Measurements from ENCODE around the gene IFT57. TPM values are rescaled to one million over a fixed set of nuclear protein-coding genes. Genes with fewer than 3 reads are reported as not detected.

IFT57 gene
- total RNA-seq, 2 experiments from 2014 or later = 34.9 to 35.3 TPM

DNA sequence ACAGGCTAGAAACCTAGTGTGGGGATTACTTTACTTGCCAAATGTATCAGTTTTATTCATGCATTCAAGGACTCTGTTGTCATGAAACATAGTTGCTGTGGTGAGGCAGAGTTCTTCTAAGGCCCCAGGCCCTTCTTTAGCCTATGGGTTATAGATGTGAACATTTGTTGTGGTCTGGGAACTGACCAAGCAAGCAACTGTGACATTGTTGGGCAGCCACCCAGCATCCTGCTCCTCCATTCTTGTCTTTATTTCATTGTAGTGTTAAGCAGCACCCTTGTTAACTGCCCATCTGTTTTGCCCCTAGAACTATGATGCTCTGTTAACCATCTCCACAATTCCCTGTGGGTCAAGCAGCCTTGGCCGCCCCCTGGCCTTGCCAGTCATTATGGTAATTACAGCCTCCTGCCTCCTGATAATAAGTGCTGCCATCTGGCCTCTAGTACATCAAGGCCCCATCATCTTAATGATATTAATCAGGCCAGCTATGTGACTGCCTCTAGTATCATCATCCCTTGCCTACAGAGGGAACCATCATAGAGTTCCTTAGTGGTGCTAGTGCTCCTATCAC, 12.2 kb upstream of the IFT57 start:
- no peak overlapping the region for H3K4me3 Mint-ChIP-seq
- H3K36me3 Mint-ChIP-seq = no peaks in the 10 kb centered on the region
- no peak for DNase-seq
- no peak overlapping the region for H3K27ac Mint-ChIP-seq
- no peaks in the 10 kb centered on the region for H3K27me3 Mint-ChIP-seq
- no peaks in the 10 kb centered on the region for H3K4me1 Mint-ChIP-seq
- H3K9me3 Mint-ChIP-seq = no peaks in the 10 kb centered on the region

DNA sequence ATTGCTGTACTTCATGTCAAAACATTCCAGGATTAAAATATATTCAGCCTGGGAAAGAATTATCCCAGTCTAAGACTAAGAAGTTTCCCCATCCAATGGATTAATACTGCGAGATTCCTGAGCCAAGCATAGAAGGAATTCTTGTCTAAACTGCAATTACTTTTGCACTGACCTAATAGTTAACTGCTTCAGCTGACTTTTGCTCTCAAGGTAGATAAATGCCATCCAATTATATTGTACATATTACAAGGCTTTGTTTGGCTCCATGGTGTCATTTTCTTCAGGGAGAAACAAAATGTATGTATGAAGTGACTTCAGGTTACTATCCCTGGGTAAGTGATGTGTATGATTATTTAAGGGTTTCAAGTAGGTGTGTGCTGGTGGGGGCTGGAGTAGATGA, 6.1 kb upstream of the IFT57 start:
- Mint-ChIP-seq H3K27me3 (no peaks in the 10 kb centered on the region), H3K36me3 (no peaks in the 10 kb centered on the region), H3K9me3 (no peaks in the 10 kb centered on the region), H3K4me1 (peaks cover 19% of the 10 kb centered on the region), H3K27ac (no peak overlapping the region), H3K4me3 (no peak overlapping the region)
- no peak for DNase-seq

DNA sequence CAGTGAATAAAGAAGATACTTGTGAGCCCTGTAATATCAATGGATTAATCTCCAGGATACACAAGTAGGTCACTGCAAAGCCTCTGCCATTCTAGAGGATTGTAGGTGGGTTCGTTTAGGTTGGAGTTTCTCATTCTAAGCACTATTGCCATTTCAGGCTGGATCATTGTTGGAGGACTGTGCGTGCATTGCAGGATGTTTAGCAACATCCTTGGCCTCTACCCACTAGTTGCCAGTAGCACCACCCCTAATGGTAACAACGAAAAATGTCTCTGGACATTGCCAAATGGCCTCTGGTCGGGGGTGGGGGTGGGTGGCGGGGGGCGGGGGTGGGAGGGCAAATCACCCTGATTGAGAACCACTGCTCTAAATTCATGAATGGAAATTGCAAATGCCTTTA, 4.9 kb upstream of the IFT57 start:
- no peaks in the 10 kb centered on the region for H3K9me3 Mint-ChIP-seq
- H3K27me3 Mint-ChIP-seq = no peaks in the 10 kb centered on the region
- H3K27ac Mint-ChIP-seq = no peak overlapping the region
- H3K36me3 Mint-ChIP-seq = peaks cover 3% of the 10 kb centered on the region
- DNase-seq = no peak
- H3K4me1 Mint-ChIP-seq = peaks cover 22% of the 10 kb centered on the region
- no peak overlapping the region for H3K4me3 Mint-ChIP-seq

DNA sequence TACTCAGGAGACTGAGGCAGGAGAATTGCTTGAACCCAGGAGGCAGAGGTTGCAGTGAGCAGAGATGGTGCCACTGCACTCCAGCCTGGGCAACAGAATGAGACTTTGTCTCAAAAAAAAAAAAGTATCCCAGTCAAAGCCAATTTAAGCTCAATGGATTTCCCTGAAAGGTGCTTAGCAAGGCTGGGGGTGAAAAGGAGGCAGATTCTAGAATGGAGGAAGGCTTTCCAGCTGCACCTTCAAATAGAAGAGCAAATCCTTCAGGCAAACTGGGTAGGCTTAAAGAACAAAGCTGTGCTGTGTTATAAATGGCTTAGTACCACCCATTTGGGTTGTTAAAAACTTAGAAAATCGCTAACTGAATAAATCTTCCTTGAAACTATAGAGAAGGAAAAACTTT, 3.0 kb upstream of the IFT57 start:
- Mint-ChIP-seq H3K4me3 (no peak overlapping the region), H3K36me3 (peaks cover 7% of the 10 kb centered on the region), H3K27me3 (no peaks in the 10 kb centered on the region), H3K27ac (peak overlapping the region; percentile 100), H3K9me3 (no peaks in the 10 kb centered on the region), H3K4me1 (peaks cover 37% of the 10 kb centered on the region)
- DNase-seq = no peak

DNA sequence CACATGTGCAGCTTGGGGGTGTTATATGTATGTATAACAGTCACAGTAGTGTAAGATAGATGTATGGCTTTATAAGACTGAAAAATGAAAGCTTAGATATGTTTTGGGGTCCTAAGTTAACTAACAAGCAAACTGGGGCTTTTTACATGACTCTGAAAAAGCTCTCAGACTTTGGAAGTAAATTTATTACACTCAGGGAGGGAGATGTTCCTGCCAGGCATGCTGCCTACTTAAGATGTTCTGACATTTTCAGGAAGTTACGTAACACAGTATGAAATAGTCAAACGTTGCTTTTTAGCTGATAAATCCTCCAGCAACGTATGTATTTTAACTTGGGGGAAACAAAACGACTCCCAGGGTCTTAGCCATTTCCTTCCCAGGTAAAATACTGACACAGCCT, 1.7 kb upstream of the IFT57 start:
- peaks cover 9% of the 10 kb centered on the region for H3K36me3 Mint-ChIP-seq
- DNase-seq = no peak
- H3K9me3 Mint-ChIP-seq = no peaks in the 10 kb centered on the region
- peak overlapping the region; percentile 100 for H3K27ac Mint-ChIP-seq
- H3K4me3 Mint-ChIP-seq = peak overlapping the region; percentile 99
- no peaks in the 10 kb centered on the region for H3K27me3 Mint-ChIP-seq
- peaks cover 48% of the 10 kb centered on the region for H3K4me1 Mint-ChIP-seq

DNA sequence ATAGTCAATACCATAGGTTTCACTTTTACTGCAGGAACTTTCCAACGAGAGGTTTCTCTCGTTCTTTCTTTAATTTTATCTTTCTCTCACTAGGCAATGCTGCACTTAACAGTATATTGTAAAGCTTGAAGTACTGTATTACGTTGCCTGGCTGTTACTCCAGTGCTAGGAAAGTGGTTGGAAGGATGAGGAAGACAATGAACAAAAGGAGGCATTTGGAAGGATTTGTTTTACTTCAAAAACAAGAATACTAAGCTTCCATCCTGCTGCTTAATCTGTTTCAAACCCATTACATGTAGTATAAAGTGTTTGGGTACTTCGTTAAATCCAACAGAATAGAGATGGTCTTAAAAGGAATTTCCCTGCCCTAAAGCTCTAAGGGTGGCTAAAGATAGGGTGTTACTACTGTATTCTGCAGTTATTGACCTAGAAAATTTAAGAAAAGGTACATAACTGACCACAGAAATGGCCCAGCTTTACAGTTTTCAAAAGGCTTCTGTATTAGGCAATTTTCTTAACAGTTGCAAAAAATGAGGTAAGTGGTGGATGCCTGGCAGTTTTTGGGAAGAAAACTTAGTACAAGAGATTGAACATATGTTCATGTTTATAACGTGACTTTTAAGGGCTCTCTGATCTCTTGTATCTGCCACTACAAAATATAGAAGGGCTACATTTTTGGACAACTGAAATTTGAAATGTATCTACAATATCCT, 785 bp upstream of the IFT57 start:
- H3K4me3 Mint-ChIP-seq = peak overlapping the region; percentile 99
- H3K27ac Mint-ChIP-seq = peak overlapping the region; percentile 100
- DNase-seq = no peak
- H3K36me3 Mint-ChIP-seq = peaks cover 9% of the 10 kb centered on the region
- no peaks in the 10 kb centered on the region for H3K9me3 Mint-ChIP-seq
- H3K27me3 Mint-ChIP-seq = no peaks in the 10 kb centered on the region
- H3K4me1 Mint-ChIP-seq = peaks cover 49% of the 10 kb centered on the region

DNA sequence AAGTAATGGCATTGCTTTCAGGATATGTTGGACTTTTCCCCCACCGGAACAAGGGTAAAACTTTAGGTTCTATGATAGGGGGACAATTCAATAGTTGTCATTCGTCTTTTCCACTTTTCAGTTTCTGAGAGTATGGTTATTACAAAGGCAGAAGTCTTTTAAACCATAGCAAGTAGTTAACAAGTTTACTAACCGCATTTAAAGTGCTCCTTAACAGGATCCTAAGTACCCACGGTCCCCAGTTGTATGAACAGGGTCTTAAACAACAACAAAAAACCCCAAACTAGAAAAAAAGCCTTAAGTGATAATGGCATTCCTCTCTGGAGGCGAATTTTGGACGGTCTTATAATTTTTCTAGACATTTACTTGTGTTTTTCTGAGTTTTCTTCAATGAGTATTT, 831 bp downstream of the IFT57 start:
- H3K4me1 Mint-ChIP-seq = peaks cover 49% of the 10 kb centered on the region
- peaks cover 15% of the 10 kb centered on the region for H3K36me3 Mint-ChIP-seq
- H3K4me3 Mint-ChIP-seq = peak overlapping the region; percentile 99
- no peaks in the 10 kb centered on the region for H3K9me3 Mint-ChIP-seq
- no peak for DNase-seq
- H3K27ac Mint-ChIP-seq = peak overlapping the region; percentile 100
- H3K27me3 Mint-ChIP-seq = no peaks in the 10 kb centered on the region

DNA sequence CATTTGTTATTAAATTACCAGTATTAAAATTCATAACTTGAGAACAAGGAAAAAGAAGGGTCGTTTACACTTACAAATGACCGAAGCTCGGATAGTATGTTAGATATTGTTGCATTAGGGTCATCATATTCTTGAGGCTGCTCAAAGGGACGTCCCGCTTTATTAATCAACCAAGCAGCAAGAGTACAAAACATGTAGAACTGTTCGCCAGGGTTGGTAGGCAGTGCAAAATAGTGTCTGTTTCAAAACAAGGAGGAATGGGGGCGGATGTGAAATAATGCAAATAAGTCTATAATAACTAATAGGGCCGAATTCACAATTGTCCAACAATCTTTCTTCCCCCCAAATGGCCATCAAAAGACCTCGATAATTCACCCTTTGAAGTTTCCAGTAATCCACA, 2.9 kb downstream of the IFT57 start:
- Mint-ChIP-seq H3K4me3 (peak overlapping the region; percentile 29), H3K4me1 (peaks cover 49% of the 10 kb centered on the region), H3K27me3 (no peaks in the 10 kb centered on the region), H3K9me3 (no peaks in the 10 kb centered on the region), H3K36me3 (peaks cover 20% of the 10 kb centered on the region), H3K27ac (no peak overlapping the region)
- DNase-seq = no peak

DNA sequence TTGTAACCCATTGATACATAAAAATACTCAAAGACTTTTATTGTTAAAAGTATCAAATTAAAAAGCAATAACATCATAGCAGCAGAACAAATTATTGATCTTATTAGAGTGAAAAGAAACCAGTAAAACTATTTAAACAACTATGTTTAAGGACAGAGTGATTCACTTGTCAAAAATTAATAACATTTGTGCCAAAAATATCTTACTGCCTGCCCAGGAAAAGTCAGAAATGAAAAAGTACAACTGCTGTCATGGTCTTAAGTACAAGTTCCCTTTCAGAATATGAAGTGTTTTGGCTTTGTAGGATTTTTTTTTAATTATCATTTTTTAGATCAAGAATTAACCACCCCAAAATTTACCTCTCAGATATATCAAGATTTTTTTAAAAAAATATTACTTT, 3.4 kb downstream of the IFT57 start:
- Mint-ChIP-seq H3K4me1 (peaks cover 43% of the 10 kb centered on the region), H3K9me3 (no peaks in the 10 kb centered on the region), H3K27ac (no peak overlapping the region), H3K4me3 (no peak overlapping the region), H3K27me3 (no peaks in the 10 kb centered on the region), H3K36me3 (peaks cover 20% of the 10 kb centered on the region)
- no peak for DNase-seq

DNA sequence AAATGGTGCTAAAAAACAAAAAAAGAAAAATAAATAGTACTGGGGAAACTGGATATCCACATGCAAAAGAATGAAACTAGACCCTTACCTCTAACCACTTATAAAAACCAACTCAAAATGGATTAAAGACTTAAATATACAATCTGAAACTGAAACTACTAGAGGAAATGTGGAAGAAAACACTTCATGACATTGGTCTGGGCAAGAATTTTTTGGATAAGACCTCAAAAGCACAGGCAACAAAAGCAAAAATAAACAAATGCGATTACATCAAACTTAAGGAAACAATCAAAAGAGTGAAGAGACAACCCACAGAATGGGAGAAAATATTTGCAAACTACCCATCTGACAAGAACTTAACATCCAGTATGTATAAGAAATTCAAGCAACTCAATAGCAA, 6.4 kb downstream of the IFT57 start:
- no peaks in the 10 kb centered on the region for H3K9me3 Mint-ChIP-seq
- no peak overlapping the region for H3K4me3 Mint-ChIP-seq
- no peaks in the 10 kb centered on the region for H3K27me3 Mint-ChIP-seq
- H3K27ac Mint-ChIP-seq = no peak overlapping the region
- no peak for DNase-seq
- H3K36me3 Mint-ChIP-seq = peaks cover 23% of the 10 kb centered on the region
- H3K4me1 Mint-ChIP-seq = peaks cover 27% of the 10 kb centered on the region

DNA sequence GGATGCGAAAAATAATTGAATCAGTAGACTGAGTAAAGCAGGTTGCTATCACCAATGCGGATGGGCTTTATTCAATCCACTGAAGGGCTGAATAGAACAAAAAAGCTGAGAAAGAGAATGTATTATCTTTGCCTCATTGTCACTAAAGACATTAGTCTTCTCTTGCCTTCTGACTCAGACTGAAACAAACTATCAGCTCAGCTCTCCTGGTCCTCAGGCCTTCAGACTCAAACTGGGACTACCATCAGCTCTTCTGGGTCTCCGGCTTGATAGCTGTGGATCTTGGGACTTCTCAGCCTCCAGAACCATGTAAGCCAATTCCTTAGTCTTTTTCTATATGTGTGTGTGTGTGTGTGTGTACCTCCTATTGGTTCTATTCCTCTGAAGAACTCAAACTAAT, 12.6 kb downstream of the IFT57 start:
- H3K9me3 Mint-ChIP-seq = no peaks in the 10 kb centered on the region
- DNase-seq = no peak
- no peaks in the 10 kb centered on the region for H3K27me3 Mint-ChIP-seq
- peaks cover 32% of the 10 kb centered on the region for H3K36me3 Mint-ChIP-seq
- H3K27ac Mint-ChIP-seq = no peak overlapping the region
- no peak overlapping the region for H3K4me3 Mint-ChIP-seq
- peaks cover 8% of the 10 kb centered on the region for H3K4me1 Mint-ChIP-seq

DNA sequence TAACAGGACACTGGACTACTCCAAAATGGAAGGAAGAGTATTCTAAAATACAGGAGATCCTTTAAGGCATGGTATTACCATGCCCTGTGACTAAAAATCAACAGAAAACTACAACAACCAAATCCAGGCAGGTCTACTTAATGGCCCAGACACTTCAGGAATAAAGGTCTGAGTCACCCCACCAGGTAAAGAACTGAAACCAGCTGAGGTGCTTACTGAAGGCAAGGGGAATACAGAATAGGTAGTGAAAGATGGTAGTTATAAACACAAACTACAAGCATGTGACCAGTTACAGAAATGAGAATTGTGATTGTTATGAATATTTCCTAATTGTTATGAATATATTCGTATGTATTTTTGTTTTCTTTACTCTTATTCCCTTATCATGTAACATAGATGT, 13.4 kb downstream of the IFT57 start:
- H3K27me3 Mint-ChIP-seq = no peaks in the 10 kb centered on the region
- H3K4me3 Mint-ChIP-seq = no peak overlapping the region
- no peaks in the 10 kb centered on the region for H3K9me3 Mint-ChIP-seq
- peaks cover 35% of the 10 kb centered on the region for H3K36me3 Mint-ChIP-seq
- no peak overlapping the region for H3K27ac Mint-ChIP-seq
- no peak for DNase-seq
- H3K4me1 Mint-ChIP-seq = peaks cover 8% of the 10 kb centered on the region

DNA sequence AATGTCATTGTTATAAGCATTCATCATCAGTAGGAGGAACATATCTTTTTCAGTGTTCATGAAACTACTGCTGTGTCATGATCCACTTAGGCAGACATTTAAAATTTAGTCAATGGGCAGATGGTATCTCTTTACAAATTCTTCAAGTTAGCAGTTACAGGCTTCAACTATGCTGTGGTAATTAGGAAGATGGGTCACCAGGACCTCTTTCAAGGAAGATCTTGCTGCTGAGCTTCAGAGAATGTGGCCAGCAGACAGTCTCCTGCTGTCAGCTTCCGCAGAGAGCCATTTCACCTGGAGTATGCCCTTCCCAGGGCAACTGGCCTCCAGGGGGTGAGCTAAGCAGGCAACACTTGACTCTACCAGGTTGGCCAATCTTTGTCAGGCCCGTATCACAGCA, 19.4 kb downstream of the IFT57 start:
- H3K36me3 Mint-ChIP-seq = peaks cover 29% of the 10 kb centered on the region
- DNase-seq = no peak
- no peak overlapping the region for H3K4me3 Mint-ChIP-seq
- no peaks in the 10 kb centered on the region for H3K9me3 Mint-ChIP-seq
- H3K27me3 Mint-ChIP-seq = no peaks in the 10 kb centered on the region
- H3K27ac Mint-ChIP-seq = no peak overlapping the region
- peaks cover 19% of the 10 kb centered on the region for H3K4me1 Mint-ChIP-seq

DNA sequence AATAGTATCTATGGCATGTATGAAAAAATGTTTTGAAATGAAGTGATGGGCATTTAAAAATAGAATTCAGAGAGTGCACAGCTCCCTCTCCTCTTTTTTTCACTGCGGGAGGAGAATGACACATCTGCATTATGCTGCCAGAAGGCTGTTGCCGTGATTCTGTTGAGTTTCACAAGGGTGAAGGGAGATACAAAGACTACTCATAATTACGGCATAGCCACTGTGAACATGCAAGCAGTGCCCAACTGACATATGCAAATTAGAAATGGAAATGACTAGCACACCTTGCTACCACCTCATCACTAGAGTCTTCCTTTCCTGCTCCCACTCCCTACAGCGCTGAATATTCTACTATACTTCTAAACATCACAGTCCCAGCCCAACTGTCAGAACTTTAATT, 20.1 kb downstream of the IFT57 start:
- Mint-ChIP-seq H3K9me3 (no peaks in the 10 kb centered on the region), H3K36me3 (peaks cover 25% of the 10 kb centered on the region), H3K4me3 (no peak overlapping the region), H3K4me1 (peaks cover 19% of the 10 kb centered on the region), H3K27ac (no peak overlapping the region), H3K27me3 (no peaks in the 10 kb centered on the region)
- no peak for DNase-seq

DNA sequence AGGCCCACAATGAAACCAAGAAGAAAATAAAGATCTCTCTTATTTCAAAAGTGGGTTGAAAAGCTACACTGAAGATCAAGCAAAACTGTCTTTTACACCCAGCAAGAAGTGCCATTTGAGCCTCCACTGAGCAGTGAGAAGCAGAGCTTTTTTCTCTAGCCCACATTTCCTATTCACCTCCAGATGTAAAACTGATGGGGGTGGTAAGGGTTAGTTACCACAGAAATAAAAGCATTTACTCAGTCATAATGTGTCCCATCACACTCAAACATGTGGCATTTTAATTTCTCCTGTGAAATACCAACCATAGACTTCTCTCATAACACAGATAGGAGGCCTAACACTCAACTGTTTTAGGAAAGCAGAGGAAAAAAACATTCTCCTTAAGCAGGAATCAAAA, 21.0 kb downstream of the IFT57 start:
- Mint-ChIP-seq H3K4me3 (no peak overlapping the region), H3K27me3 (no peaks in the 10 kb centered on the region), H3K4me1 (peaks cover 19% of the 10 kb centered on the region), H3K36me3 (peaks cover 21% of the 10 kb centered on the region), H3K9me3 (no peaks in the 10 kb centered on the region), H3K27ac (no peak overlapping the region)
- no peak for DNase-seq

DNA sequence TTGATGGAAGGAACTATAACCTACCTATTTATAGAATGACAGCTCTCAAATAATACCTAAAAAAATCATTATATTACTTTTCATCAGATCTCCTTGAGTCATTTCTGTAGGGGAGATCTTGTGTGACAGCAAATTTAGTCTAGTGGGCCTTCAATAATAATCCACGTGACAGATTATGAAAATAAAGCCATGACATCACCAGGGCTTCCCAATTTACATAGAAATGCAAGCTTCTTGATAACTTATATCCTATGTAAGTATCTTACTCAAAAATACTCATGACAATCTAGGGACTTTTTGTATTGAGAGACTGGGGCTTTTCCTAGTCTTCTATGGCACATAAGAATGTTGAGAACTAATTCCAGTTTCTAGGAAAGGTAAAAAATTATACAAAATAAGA, 21.6 kb downstream of the IFT57 start:
- no peaks in the 10 kb centered on the region for H3K9me3 Mint-ChIP-seq
- H3K4me3 Mint-ChIP-seq = no peak overlapping the region
- H3K27ac Mint-ChIP-seq = no peak overlapping the region
- peaks cover 19% of the 10 kb centered on the region for H3K4me1 Mint-ChIP-seq
- H3K36me3 Mint-ChIP-seq = peaks cover 22% of the 10 kb centered on the region
- no peaks in the 10 kb centered on the region for H3K27me3 Mint-ChIP-seq
- DNase-seq = no peak
